ENCODE measurements around the gene EGFLAM.

The EGFLAM gene

DNA sequence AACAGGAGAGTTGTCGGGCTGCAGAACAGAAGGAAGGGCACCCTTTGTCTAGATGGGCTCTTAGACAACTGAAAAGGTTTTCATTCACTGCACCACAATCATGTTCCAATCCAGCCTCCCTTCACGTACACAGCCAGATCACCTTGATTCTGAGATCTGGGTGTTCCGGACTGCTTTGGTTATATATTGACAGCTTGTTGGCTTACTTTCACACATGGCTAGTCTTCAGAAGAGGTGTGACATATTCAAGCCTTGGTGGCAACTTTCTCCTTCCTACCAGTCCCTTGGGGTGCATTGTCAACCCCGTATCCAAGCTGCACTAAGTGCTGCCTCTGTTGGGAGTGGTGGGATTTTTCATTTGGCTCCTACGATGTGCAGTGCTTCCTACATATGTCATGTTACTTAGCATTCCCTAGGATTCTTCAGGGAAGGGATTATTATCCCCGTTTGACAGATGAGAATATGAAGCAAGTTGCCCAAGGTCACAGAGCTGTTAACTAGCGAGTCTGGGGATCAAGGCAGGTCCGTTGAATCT, 197.5 kb downstream of the EGFLAM start:
- peak; percentile 30 for ATAC-seq (replicated peaks; ENCODE audit: extremely low read depth, poor library complexity, severe bottlenecking)
- H3K4me1 Mint-ChIP-seq = peaks cover 42% of the 10 kb centered on the region
- DNase-seq (ENCODE audit: low spot score in 2 of 2) = no peak
- H3K9me3 Mint-ChIP-seq = no peaks in the 10 kb centered on the region
- H3K36me3 Mint-ChIP-seq (ENCODE audit: insufficient read depth) = peaks cover 6% of the 10 kb centered on the region
- no peak overlapping the region for H3K27ac Mint-ChIP-seq (ENCODE audit: low read depth)
- peaks cover 67% of the 10 kb centered on the region for H3K27me3 Mint-ChIP-seq
- H3K4me3 Mint-ChIP-seq = no peak overlapping the region

DNA sequence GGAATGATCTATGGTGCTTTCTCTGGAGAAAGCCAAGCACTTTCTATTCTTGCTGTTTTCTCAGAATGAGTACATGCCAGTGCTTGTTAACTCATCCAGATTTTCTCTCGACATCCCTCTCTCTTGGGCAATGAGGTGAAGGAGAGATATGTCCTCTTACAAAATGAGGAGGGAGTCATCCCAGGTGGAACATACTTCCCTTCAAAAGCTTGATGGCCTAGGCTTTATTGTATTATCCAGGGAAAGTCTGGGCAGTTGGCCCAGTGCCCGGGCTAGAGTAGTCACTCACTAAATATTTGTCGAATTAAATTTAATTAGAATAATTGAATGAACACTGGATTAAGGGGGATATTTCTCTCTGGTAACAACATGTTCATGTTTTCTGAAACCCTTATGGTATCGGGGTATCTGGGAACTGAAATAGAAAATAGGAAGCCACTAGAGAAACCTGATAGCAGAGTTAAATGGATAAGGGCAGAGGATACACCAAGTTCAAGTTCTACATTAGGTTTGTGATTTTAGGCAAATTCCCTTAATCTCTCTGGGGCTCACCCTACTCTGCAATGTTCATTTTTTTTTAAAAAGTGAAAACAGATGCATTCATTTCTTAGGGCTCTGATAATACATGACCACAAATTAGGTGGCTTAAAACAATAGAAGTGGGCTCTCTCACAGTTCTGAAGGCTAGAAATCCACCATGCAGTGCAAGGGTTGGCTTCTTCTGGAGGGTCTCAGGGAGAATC, 198.5 kb downstream of the EGFLAM start:
- DNase-seq (ENCODE audit: low spot score in 2 of 2) (no peak), ATAC-seq (replicated peaks; ENCODE audit: extremely low read depth, poor library complexity, severe bottlenecking) (no peak)
- Mint-ChIP-seq H3K4me1 (peaks cover 40% of the 10 kb centered on the region), H3K27ac (ENCODE audit: low read depth) (no peak overlapping the region), H3K4me3 (no peak overlapping the region), H3K27me3 (peaks cover 64% of the 10 kb centered on the region), H3K9me3 (no peaks in the 10 kb centered on the region), H3K36me3 (ENCODE audit: insufficient read depth) (peaks cover 6% of the 10 kb centered on the region)

DNA sequence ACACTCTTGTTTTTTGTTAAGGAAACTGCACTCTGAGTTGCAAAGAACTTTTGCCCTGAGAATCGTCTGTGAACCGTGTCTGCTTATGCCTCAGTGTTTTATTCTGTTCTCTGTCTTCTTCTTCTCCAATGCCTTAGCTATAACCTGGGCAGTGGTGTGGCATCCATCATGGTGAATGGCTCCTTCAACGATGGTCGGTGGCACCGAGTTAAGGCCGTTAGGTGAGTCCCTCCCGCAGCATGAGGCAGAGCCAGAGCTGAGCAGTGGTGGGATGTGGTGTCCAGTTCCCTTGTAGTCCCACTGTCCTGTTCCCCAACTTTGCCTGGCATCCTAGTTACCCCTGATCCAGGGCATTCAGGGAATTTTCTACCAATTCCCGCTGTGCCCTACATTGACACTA, 199.8 kb downstream of the EGFLAM start:
- ATAC-seq (replicated peaks; ENCODE audit: extremely low read depth, poor library complexity, severe bottlenecking) (no peak), DNase-seq (ENCODE audit: low spot score in 2 of 2) (no peak)
- Mint-ChIP-seq H3K4me3 (no peak overlapping the region), H3K4me1 (peaks cover 36% of the 10 kb centered on the region), H3K9me3 (no peaks in the 10 kb centered on the region), H3K36me3 (ENCODE audit: insufficient read depth) (peaks cover 6% of the 10 kb centered on the region), H3K27me3 (peaks cover 77% of the 10 kb centered on the region), H3K27ac (ENCODE audit: low read depth) (no peak overlapping the region)

DNA sequence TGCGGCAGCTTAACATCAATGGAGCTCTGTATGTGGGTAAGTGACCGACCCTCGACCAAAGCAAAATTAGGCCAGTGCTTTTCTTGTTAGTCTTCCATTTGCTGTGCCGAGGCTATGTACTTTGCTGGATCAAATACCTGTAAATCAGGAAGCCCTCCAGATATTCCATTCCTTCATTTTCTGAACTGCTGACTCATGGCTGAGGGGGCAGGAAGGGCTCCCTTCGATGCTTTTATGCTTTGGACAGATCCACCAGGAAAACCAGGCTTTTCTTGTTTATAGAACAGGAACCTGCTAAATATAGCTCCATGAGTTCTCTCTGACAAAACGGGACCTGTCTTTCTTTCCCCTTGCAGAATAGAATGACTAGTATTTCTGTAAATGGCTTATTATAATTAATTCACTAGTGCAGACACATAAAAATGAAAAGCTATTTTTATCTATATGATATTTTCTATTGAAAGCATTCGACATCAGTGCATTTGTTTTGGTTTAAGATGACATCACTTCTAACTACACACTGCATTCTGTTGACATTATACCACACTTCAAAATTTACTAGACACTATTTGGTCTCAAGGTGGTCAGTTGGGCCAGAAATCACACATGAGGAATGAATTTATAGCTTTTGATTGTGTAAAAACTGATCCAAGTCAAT, 204.7 kb downstream of the EGFLAM start:
- ATAC-seq (replicated peaks; ENCODE audit: extremely low read depth, poor library complexity, severe bottlenecking) = no peak
- no peak overlapping the region for H3K27ac Mint-ChIP-seq (ENCODE audit: low read depth)
- peaks cover 6% of the 10 kb centered on the region for H3K4me1 Mint-ChIP-seq
- H3K9me3 Mint-ChIP-seq = no peaks in the 10 kb centered on the region
- peaks cover 2% of the 10 kb centered on the region for H3K36me3 Mint-ChIP-seq (ENCODE audit: insufficient read depth)
- peaks cover 44% of the 10 kb centered on the region for H3K27me3 Mint-ChIP-seq
- DNase-seq (ENCODE audit: low spot score in 2 of 2) = no peak
- H3K4me3 Mint-ChIP-seq = no peak overlapping the region

GRCh38 chr5:38463634-38464521, 205.5 kb downstream of the EGFLAM start:
- no peak for DNase-seq (ENCODE audit: low spot score in 2 of 2)
- H3K27me3 Mint-ChIP-seq = peaks cover 36% of the 10 kb centered on the region
- H3K9me3 Mint-ChIP-seq = no peaks in the 10 kb centered on the region
- no peak for ATAC-seq (replicated peaks; ENCODE audit: extremely low read depth, poor library complexity, severe bottlenecking)
- H3K27ac Mint-ChIP-seq (ENCODE audit: low read depth) = no peak overlapping the region
- peaks cover 2% of the 10 kb centered on the region for H3K36me3 Mint-ChIP-seq (ENCODE audit: insufficient read depth)
- H3K4me1 Mint-ChIP-seq = peaks cover 6% of the 10 kb centered on the region
- no peak overlapping the region for H3K4me3 Mint-ChIP-seq

GRCh38 chr5:38465061-38465460, 206.7 kb downstream of the EGFLAM start:
- Mint-ChIP-seq H3K27ac (ENCODE audit: low read depth) (no peak overlapping the region), H3K36me3 (ENCODE audit: insufficient read depth) (peaks cover 2% of the 10 kb centered on the region), H3K4me3 (no peak overlapping the region), H3K9me3 (no peaks in the 10 kb centered on the region), H3K27me3 (peaks cover 24% of the 10 kb centered on the region), H3K4me1 (peaks cover 6% of the 10 kb centered on the region)
- ATAC-seq (replicated peaks; ENCODE audit: extremely low read depth, poor library complexity, severe bottlenecking) (no peak), DNase-seq (ENCODE audit: low spot score in 2 of 2) (no peak)

DNA sequence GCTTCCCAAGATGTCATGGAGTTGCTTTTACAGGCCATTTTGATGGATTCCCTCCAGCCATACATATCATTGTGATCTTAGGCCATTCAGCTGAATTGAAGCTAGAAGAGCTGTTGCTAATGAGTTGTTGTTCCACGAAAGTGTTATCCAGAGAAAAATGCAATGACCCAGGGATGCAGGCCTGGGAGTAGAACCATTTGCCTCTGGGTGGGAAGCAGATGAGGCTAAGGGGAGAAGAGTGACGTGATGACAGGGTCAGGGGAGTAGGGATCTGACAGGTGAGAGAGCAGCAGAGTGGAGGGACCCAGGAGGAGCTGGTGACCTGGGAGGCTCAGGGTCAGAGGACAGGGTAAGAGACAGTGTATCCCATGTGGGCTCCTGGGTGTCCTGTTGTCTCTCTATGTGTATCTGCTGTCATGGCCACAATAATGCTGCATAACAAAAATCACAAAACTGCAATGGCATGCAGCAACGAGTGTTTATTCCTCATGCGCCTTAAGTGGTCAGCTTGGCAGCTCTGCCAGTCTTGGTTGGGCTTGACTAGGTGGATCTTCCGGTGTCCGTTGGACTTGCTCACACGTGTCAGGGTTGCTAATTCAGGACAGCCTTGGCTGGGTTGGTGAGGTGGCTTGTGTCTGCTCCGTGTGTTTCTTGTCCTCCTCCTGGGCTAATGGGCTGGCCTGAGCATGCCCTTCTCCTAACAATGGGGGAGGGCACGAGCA, 207.5 kb downstream of the EGFLAM start:
- Mint-ChIP-seq H3K27ac (ENCODE audit: low read depth) (no peak overlapping the region), H3K9me3 (no peaks in the 10 kb centered on the region), H3K4me1 (peaks cover 6% of the 10 kb centered on the region), H3K4me3 (no peak overlapping the region), H3K27me3 (peaks cover 16% of the 10 kb centered on the region), H3K36me3 (ENCODE audit: insufficient read depth) (no peaks in the 10 kb centered on the region)
- ATAC-seq (replicated peaks; ENCODE audit: extremely low read depth, poor library complexity, severe bottlenecking) (no peak), DNase-seq (ENCODE audit: low spot score in 2 of 2) (no peak)

- H3K27me3 Mint-ChIP-seq = peaks cover 17% of the 10 kb centered on the region
- no peak overlapping the region for H3K27ac Mint-ChIP-seq (ENCODE audit: low read depth)
- no peak for ATAC-seq (replicated peaks; ENCODE audit: extremely low read depth, poor library complexity, severe bottlenecking)
Measured at GRCh38 chr5:38466424-38467189, 208.2 kb downstream of the EGFLAM start.

GRCh38 chr5:38467353-38468040, 209.1 kb downstream of the EGFLAM start:
- H3K4me3 Mint-ChIP-seq = no peak overlapping the region

More at GRCh38 chr5:38466424-38467189, 208.2 kb downstream of the EGFLAM start:
- Mint-ChIP-seq H3K9me3 (no peaks in the 10 kb centered on the region), H3K4me1 (peaks cover 6% of the 10 kb centered on the region), H3K4me3 (no peak overlapping the region), H3K36me3 (ENCODE audit: insufficient read depth) (no peaks in the 10 kb centered on the region)
- DNase-seq (ENCODE audit: low spot score in 2 of 2) = no peak

GRCh38 chr5:38468202-38468673, 209.9 kb downstream of the EGFLAM start:
- DNase-seq (ENCODE audit: low spot score in 2 of 2) (no peak), ATAC-seq (replicated peaks; ENCODE audit: extremely low read depth, poor library complexity, severe bottlenecking) (no peak)

More at GRCh38 chr5:38467353-38468040, 209.1 kb downstream of the EGFLAM start:
- DNase-seq (ENCODE audit: low spot score in 2 of 2) = no peak
- no peak for ATAC-seq (replicated peaks; ENCODE audit: extremely low read depth, poor library complexity, severe bottlenecking)
- Mint-ChIP-seq H3K27ac (ENCODE audit: low read depth) (no peak overlapping the region), H3K27me3 (peaks cover 19% of the 10 kb centered on the region), H3K9me3 (no peaks in the 10 kb centered on the region), H3K36me3 (ENCODE audit: insufficient read depth) (no peaks in the 10 kb centered on the region), H3K4me1 (peaks cover 1% of the 10 kb centered on the region)

More at GRCh38 chr5:38468202-38468673, 209.9 kb downstream of the EGFLAM start:
- H3K27ac Mint-ChIP-seq (ENCODE audit: low read depth) = no peak overlapping the region
- no peaks in the 10 kb centered on the region for H3K36me3 Mint-ChIP-seq (ENCODE audit: insufficient read depth)
- no peaks in the 10 kb centered on the region for H3K9me3 Mint-ChIP-seq
- H3K4me3 Mint-ChIP-seq = no peak overlapping the region
- peaks cover 19% of the 10 kb centered on the region for H3K27me3 Mint-ChIP-seq
- H3K4me1 Mint-ChIP-seq = no peaks in the 10 kb centered on the region
